Fibroblast of gingiva (primary cell): ENCODE results near the gene BEND7.
"Not testable (repeated sequence)": the region's sequence is repeated elsewhere in the genome, so short reads cannot be mapped to it uniquely, and the experiment has no call there.

ENCODE experiments used
- DNase-seq: peaks from one replicate; pipeline ENCODE4 v3.0.0-alpha.2; 2011; ENCODE audit warnings: low read depth

Gene BEND7, protein sequence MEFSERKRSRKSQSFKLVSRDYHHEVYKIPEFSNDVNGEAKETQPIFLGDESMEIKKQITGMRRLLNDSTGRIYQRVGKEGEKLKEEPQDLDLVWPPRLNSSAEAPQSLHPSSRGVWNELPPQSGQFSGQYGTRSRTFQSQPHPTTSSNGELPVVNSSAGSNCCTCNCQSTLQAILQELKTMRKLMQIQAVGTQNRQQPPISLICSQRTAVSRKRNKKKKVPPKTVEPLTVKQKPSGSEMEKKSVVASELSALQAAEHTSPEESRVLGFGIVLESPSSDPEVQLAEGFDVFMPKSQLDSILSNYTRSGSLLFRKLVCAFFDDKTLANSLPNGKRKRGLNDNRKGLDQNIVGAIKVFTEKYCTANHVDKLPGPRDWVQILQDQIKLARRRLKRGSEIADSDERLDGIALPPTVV

DNA sequence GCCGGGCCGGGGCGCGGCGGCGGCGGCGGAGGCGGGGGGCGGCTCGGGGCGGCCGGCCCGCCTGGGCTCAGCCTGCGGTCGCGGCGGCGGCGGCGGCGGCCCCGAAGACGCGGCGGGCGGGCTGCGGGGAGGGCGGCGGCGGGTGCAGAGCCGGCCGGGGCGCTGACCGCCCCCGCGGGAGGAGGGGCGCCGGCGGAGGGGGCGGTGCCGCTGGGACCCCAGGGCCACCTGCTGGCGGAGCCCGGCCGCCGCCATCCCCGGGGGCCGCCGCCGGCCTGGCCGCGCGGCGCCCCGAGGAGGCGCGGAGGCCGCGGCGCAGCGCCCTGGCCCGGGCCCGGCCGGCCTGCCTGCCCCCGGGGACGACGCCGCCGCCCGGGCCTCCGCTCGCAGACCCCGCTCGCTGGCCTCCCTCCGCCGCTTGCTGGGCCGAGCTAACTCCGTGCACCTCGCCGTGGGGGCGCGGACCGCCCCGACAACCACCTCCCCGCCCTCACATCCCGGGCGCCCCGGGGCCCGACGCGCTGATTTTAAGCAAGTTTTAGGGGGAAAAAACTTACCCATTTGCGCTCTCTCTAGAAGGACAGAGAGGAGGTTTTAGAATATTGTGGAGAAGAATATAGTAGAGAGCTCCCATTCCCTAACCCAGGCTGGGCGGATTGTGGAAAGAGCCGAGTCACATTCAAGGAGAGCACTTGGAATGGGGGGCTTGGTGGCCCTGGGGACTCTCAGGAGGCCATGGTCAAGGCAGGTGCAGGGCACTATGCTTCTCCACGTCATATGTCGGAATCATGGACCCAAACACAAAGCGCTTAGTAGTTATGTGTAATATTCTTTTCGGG, at the start of gene BEND7:
Gene BEND7 (minus strand): TSS at position 140 of the 839 bp plus-strand sequence. CDS start 481 bp downstream, outside the sequence.
- DNase-seq = no peak

DNA sequence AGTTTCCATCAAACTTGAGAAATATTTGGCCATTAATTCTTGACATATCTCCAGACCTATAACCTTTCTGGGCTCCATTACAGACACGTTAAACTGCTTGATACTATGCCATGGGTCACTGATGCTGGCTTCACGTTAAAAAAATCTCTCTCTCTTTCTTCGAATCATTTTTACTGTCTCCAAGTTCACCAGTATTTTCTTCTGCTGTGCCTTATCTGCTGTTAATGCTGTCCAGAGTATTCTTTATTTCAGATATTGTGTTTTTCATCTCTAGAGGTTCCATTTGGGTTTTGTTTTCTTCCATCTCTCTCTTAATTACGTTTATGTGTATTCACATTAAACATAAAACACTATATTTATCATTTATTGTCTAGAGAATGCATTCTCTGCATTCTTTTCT, 45.1 kb upstream of the BEND7 start:
- no peak for DNase-seq

DNA sequence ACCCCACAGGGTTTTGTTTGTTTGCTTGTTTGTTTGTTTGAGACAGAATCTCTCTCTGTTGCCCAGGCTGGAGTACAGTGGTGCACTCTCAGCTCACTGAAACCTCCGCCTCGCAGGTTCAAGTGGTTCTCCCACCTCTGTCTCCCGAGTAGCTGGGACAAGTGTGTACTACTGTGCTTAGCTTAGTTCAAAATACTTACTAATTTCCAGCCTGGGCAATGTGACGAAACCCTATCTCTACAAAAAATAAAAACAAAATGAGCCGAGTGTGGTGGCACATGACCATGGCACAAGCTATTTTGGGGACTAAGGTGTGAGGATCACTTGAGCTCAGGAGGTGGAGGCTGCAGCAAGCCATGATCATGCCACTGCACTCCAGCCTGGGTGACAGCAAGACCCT, 42.7 kb upstream of the BEND7 start:
- DNase-seq = no peak

DNA sequence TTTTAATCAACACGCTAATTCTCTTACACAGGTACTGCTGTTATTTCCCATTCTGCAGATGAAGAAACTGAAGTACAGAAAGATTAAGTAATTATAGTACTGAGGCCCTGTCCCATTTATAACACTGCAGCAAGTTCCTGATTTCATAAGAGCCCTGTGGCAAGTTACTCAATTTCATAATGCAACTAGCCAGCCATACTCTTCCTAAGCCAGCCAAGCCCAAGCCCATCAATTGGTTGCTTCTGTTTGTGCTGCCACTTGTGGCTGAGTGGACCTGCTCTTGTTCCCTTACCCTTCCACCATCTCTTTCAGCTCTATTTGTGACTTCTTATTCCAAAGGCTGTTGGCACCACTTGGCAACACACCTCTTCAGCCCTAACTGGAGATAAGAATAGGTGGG, 38.2 kb upstream of the BEND7 start:
- DNase-seq = peak; percentile 35

DNA sequence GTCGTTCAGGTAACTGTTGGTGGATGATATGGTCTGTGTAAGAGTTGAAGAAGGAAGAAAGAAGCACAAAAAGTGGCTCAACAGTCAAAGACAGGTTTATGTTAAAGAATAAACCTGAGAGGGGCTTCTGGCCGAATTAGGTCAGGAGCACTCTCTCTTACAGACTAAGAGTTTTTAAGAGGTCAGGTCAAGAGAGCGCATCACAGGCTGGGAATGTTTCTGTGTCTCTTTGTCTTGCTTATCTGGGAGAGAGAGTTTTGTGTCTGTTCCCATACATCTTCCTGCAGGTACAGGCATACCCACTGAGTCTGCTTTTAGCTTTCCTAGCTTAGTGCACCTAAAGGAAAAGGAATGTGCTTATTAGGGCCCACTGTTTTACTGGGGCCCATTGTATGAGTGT, 35.8 kb upstream of the BEND7 start:
- no peak for DNase-seq

DNA sequence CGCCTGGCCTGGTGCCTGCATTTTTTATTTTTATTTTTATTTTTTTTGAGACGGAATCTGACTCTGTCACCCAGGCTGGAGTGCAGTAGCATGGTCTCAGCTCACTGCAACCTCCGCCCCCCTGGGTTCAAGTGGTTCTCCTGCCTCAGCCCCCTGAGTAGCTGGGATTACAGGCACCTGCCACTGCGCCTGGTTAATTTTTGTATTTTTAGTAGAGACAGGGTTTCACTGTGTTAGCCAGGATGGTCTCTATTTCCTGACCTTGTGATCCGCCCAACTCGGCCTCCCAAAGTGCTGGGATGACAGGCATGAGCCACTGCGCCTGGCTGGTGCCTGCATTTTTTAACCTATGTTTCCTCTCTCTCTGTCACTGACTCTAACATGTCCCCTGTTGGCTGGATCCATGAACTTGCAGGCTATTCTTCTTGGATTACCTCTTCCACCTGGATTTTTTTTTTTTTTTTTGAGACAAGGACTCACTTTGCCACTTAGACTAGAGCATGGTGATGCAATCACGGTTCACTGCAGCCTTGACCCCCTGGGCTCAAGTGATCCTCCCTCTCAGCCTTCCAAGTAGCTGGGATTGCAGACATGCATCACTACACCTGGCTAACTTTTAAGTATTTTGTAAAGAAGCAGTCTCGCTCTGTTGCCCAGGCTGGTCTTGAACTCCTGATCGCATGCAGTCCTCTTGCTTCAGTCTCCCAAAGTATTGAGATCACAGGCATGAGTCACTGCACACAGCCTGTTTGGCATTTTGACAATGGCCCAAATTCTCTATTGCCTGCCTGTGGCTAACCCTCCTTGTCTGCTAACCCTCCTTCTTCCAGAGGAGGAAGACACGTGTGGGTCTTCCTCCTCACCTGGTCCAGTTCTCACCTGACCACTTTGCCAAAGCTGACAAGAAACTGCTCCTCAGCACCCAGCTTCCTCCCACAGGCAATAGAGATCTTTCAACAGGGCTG, 34.9 kb upstream of the BEND7 start:
- no peak for DNase-seq

DNA sequence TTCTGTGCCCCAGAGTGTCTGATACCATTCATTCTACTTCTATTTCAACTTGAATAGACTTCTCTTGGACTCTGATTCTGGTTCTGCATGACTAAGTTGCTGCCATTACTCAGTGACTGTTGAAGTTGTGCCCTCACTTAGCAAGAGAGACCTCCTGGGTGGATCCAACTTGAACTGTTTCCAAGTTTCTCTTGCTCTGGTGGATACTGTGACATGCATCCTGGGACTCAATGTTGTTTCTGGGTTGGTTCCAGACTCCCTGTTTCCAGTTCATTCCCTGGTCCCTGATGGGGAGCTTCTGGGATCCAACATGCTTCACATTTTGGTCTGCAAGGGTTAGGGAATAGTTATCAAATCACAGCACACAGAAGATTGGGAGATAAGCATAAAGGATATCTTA, 31.8 kb upstream of the BEND7 start:
- DNase-seq = peak; percentile 27

DNA sequence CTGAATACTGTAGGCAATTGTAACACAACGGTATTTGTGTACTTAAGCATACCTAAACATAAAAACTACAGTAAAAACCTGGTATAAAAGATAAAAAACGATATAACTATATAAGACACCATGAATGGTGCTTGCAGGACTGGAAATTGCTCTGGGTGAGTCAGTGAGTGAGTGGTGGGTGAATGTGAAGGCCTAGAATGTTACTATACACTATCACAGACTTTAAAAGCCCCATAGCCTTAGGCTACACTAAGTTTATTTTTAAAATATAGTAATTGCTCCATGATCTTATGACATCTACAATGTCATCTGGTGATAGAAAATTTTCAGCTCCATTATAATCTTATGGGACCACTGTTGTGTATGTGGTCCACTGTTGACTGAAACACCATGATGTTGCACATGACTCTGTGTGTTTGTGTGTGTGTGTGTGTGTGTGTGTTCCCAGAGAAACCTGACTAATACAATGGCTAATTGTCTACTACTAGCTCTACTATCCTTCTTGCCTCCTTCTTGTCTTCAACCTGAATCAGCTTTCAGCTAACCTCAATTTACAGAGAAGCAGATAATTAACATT, 30.4 kb upstream of the BEND7 start:
- no peak for DNase-seq

DNA sequence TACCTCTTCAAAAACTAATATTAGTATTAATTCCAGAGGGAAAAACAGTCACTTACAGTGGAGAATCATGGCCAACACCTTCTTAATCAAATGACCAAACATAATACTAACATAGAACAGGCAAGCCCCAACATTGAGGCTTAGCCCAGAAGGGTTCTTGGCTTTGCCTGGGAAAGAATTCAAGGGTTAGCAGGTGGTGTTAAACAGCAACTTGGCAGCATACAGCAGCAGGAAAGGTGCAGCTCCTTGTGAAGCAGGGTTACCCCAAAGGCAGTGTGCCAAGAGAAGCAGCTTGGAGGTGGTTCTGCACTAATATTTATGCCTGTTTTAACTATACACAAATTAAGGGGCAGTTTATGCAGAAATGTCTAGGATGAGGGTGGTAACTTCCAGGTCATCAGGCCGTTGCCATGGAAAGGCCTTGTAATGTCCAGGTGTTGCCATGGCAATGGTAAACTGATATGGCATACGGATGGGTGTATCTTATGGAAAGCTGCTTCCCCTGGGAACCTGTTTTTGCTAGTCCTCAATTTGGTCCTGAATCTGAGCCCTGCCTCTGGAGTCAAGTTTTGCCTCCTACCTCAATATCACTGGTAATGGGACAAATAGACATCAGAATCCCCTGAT, 27.2 kb upstream of the BEND7 start:
- DNase-seq = no peak

DNA sequence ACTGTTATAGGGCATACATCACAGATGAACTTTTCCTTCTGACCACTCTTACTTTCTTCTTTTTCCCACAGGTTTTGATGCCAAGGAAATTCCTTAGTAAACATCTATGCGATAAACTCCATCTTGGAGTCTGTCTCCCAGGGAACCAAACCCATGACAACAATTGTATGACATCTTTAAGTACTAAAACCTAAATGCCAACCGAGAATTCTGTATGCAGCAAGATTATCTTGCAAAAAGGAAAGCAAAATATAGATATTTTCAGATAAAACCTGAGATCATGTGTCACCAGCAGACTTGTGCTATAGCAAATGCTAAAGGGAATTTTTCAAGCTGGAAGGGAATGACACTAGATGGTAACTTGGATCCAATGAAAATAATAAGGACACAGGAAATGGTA, 22.0 kb upstream of the BEND7 start:
- no peak for DNase-seq

DNA sequence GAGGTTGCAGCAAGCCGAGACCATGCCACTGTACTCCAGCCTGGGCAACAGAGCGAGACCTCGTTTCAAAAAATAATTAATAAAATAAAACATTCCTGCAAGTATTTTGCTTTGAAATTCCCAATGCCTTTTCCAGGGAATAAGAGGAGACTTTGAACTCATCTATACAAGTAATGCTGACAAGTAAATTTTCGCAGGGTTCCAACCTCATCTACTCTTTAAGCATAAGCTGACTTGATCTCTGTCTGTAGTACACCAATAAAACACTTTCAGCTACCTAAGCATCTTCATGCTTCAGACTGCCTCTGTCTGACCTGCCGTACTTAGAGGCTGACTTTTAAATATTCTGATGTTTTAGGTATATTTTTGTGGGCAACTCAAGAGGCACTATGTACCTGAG, 13.7 kb upstream of the BEND7 start:
- DNase-seq = no peak

DNA sequence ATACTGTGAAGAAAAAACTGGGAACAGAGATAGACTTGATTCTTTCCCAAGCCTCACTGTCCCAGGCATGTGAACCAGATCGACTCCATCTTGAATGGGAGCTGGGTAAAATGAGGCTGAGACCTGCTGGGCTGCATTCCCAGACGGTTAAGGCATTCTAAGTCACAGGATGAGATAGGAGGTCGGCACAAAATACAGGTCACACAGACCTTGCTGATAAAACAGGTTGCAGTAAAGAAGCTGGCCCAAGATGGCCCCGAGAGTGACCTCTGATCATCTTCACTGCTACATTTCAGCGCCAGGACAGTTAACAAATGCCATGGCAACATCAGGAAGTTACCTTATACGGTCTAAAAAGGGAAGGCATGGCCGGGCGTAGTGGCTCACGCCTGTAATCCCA, 9.2 kb upstream of the BEND7 start:
- not testable (repeated sequence) for DNase-seq

DNA sequence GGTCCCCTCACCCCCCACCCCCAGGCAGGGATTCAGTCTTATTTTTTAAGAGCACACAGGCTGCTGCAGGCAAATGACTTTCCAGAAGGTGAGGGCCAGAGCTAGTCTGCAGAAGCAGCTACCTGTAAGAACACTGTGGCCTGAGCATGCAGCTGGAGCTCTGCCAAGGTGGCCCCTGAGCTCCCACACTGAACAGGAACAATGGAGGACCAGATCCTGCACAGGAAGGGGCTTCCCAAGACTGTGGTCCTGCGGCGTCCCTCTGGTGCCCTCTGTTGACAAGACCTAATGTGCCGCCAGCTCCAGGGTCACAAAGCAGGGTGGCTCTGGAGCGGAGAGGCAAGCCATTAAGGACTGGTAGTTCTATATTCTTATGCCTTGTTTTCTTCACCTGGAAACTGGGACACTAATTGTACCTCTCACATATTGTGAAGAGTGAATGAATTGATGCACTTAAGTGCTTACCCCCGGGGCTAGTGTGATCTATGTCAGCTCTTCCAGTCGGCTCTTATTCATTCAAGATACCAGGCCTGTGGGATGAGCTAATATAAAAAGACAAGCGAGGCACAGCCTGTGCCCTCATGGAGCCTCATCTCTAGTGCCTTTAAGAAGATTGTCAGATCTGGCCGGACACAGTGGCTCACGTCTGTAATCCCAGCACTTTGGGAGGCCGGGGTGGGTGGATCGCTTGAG, 8.0 kb upstream of the BEND7 start:
- DNase-seq = peak; percentile 22

DNA sequence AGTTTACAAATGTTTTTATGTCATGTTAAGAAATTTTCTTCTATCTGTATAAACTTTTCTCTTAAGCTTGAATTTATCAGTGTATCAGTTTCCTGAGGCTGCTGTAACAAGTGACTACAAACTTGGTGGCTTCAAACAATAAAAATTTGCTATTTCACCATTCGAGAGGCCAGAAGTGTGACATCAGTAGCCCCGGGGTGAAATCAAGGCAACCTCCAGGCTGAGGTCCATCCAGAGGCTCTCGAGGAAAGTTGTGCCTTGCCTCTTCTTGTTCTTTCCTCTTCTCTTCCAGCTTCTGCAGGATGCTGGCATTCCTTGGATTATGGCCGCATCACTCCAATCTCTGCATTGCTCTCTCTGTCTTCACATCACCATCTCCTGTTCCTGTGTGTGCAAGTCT, 6.5 kb upstream of the BEND7 start:
- no peak for DNase-seq

DNA sequence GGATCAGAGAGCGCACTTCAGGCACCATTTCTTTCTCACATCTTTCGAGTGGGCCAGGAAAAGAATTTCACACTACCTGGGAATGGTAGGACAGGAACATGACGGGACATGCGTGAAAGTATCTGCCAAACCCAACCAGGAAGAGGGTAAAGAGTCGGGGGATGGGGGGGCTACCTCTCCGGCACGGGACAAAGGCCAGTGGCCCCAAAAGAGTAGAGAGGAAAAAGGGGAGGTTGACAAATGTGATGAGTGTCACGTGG, 830 bp upstream of the BEND7 start:
- no peak for DNase-seq

DNA sequence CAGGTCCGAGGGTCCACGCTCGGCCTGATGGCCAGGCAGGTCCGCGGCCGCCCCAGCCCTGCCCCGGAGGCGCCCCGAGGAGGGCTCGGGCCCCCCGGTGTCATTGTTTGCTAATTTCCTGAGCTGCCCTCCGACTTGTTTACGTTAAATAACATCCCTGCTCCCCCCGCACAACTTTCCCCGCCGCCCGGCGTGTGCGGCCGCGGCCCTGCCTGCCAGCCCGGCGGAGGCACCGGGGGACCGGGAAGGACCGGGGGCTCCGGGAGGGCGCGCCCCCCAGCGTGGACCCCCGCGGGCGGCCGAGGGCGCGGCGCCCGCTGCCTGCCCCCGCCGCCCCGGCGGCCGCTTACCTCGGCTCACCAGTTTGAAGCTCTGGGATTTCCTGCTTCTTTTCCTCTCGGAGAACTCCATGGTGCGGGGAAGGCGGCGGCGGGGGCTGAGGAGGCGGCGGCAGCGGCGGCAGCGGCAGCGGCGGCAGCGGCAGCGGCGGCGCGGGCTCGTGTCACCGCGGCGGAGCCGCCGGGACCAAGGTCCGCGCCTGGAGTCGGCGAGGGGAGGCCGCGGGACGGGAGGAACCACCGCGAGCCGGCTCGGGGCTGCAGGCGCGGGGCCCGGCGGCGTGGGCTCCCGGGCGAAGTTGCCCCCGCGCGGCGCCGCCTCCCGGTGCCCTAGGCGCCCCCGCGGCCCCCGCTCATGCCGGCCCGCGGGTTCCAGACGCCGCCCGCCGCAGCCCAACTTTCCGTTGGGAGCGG, 515 bp downstream of the BEND7 start:
- no peak for DNase-seq

DNA sequence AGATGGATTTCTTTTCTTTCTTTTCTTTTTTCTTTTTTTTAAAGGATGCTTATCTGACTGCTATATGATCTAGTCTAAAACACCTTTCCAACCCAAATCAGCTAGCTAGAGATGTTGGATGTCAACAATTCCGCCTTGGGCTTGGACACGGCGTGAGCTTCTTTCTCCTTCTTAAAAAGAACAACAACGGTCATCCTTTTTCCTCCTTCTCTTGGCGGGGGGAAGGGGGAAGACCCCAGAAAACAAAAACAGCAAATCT, 1.0 kb downstream of the BEND7 start:
- DNase-seq = no peak

DNA sequence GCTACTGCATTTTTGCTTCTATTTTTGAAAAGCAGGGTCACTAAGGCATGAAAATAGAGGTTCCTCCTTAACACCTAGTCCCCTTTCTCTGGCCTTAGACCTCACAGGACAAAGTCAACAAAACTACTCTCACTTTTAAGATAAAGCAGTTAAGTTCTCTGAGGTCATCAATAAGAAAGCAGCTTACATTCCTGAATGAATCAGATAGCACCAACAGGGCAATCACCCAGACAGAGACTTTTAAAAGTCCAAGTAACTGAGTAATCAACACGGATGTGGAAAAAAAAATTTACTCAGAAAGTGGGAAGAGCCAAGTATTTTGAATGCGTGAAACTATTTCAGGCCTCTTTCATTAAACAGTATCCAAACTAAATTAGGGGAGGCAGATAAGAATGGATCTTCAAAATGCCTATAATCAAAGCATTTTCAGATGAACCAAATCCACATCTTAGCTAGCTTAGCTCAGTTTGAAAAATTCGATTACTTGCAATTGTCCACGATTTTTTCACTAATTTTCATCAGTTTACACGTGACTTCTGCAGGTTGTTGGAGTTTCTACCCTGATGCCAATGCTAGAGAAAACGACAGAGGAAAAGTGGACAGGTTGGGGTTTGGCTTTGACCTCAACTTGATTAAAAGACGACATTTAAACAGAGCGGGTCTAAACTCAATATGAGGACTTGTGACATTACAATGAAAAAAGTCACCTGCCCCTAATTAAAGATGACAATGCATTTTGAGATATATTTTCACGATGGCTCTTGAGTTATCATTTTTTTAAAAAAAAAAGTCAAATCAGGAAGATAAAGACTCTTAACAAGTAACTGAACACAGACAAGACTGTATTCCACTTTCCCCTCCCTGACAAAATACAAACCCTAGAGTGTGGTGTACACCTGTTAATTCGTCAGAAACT, 1.6 kb downstream of the BEND7 start:
- no peak for DNase-seq

DNA sequence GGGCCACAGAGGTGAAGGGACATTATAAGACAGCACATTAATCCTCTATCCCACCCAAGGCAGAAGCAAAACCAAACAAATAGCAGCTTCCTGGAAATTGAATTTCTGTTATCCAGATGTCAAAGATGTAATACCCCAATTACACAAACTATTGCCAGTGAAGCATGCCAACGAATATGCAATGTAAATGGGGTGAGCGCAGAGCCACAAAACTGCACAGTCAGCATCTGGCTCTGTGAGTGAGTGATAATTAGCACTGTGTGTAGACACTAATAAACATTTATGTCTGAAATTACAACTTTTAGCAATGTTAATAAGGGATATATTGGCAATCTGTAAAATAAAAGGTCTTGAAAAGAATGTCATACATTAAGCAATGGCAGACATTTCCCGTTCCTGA, 3.2 kb downstream of the BEND7 start:
- DNase-seq = no peak

DNA sequence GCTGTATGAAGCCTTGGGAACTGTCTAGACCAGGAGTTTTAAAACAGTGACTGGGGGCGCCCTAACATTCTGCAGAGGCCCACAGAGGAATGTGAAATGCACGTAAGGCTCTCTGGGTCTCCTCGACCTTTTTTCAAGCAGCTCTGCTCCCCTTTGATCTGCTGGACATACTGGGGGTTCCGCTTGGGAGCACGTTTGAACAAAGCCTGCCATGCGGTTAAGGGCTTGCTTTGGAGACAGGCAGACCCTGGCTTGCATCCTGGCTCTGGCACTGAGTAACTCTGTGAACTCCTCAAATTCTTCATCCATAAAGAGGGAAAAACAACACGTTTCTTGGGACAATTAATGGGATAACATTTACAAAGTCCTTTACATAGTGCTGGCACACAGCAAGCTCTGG, 7.8 kb downstream of the BEND7 start:
- no peak for DNase-seq
